ENCODE data around the gene ANKRD44.
"Not testable (repeated sequence)": the region's sequence is repeated elsewhere in the genome, so short reads cannot be mapped to it uniquely, and the experiment has no call there.

ANKRD44 gene

DNA sequence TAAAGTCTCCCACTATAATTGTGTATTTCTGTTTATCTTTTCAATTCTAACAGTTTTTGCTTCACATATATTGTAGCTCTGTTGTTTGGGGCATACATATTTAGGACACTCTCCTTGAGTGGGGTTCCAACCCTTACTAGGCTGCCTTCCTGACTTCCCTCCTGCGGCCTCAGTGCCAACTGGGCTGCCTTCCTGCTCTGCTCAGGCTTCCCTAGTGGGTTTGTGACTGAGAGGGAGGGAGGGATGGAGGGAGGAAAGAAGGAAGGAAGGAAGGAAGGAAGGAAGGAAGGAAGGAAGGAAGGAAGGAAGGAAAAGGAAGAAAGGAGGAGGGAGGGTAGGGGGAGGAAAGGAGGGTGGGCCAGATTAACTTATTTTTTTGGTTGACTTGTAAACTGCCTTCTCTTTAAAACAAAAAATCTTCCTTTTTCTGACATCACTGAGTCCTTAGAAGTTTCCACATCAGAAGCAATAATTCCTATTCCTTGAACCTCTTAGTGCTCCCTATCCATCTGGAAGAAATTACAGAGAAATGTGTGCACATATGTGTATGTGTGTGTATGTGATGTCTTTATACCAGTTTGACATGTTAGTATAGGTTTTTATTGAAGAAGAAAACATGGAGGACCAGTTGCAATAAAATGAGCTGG lies 238.7 kb downstream of the ANKRD44 start:
- DNase-seq = no peak

DNA sequence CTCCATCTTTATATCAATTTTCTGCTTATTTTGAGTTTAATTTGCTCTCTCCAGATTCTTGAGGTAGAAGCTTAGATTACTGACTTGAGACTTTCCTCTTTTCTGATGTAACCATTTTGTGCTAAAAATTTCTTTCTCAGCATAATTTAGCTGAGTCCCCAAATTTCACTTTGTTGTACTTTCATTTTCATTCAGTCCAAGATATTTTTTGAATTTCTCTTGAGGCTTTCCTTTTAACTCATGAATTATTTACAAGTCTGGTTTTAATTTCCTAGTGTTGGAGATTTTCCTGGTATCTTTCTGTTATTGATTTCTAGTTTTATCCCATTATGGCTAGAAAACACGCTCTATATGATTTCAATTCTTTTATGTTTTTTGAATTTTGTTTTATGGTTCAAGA lies 239.4 kb downstream of the ANKRD44 start:
- no peak for DNase-seq

DNA sequence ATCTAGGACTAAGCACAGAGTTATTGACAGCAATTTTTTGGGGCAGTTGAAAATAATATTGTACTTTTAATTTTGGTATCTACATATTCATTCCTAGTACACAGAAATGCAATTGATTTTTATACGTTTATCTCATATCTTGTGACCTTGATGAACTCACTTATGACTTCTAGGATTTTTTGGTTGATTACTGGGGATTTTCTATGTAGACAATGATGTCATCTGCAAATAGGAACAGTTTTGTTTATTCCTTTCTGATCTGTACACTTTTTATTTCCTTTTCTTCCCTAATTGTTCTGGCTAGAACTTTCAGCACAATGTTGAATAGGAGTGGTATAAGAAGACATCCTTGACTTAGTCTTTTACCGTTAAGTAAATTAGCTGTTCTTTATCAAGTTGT lies 240.6 kb downstream of the ANKRD44 start:
- no peak for DNase-seq

DNA sequence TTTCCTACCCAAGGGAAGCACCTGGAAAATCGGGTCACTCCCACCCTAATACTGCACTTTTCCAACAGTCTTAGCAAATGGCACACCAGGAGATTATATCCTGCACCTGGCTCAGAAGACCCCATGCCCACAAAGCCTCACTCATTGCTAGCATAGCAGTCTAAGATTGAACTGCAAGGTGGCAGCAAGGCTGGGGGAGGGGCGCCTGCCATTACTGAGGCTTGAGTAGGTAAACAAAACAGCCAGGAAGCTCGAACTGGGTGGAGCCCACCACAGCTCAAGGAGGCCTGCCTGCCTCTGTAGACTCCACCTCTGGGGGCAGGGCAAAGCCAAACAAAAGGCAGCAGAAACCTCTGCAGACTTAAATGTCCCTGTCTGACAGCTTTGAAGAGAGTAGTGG lies 248.0 kb downstream of the ANKRD44 start:
- peak in 2 of 4 experiments; percentile 5 to 27 for DNase-seq

DNA sequence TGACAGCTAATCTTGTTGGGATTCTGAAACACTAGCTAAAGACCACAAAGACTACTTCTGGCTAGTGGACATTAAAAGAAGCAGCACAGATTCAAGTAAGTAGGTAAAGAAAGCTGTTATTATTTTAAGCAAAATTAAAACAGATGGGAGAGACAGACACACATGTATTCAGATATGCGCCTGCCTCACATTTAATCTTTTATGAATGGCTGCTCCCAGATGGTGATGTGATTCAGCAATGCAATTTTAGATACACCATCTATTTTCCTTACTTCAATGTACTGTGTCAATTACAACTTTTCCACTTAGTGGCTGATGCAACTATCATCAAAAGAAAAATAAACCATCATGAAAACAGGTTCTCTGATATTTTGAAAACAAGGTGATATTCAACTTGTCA lies 251.1 kb downstream of the ANKRD44 start:
- no peak for DNase-seq

DNA sequence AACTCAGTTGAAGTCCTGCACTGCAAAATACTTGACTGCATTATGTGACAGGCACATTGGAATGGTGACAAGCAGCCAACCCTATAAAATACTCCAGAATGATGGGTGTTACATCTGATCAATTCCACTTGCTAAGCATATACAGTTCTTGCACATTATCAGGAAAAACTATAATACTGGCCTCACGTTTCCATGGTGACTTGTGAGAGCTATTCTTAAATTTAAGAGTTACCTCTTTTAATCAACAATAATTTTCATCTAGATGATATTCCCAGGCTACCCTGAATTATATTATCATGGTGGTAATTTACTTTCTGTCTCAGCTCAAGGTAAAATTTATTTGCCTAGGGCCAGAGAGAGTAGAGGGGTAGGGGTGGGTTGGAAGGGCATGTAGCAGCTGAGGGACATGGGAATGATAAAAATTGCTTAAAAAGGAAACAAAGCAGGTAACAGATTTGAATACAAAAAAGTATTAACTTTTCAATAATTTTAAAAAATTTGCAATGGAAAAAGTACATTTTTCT lies 251.7 kb downstream of the ANKRD44 start:
- no peak for DNase-seq

DNA sequence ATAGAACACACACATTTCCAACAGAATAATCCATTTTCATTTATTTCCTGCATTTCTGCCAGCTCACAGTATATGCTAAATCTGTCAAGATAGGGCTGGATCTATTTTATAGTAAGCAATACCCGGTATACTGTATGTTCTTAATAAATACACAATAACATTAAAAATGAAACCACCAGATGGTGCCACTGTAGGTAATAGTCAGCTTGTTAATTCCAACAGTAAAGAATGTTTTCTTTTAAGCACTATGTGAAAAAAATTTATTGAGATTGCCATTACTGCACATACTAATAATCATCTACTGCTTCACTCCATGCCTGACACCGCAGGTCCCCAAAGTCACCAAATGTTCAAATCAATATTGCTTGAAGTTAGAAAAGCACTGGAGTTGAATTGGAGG lies 252.6 kb downstream of the ANKRD44 start:
- DNase-seq = no peak

DNA sequence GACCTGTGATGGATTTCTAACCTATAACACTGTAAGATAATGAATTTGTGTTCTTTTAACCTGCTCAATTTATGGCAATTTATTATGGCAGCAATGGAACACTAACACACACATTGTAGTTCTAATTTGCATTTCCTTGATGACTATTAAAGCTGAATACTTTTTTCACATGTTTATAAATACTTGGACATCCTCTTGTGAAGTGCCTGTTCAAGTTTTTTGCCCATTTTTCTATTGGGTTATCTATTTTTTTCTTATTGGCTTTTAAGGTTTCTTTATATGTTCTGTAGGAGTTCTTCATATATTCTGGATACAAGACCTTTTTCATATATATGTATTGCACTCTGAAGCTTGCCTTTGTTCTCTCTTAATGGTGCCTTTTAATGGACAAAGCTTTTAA lies 255.5 kb downstream of the ANKRD44 start:
- no peak for DNase-seq

DNA sequence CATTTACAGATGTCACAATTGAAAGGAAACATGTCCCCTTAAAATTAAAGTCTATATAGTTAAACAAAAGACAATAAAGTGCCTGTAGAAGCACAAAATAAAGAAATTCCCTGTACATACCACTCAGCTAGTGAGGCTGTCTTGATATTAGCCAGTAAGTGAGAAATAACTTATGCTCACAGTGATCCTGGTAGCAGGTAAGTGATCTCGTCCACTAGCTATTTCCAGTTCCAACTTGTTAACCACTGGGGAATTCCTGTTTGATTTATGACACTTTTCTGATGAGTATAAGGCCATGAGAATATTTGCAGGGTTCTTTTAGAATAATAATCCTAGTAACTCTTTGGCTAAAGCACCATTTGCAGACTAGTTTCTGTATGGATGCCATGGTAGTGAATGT lies 256.1 kb downstream of the ANKRD44 start:
- DNase-seq = no peak

DNA sequence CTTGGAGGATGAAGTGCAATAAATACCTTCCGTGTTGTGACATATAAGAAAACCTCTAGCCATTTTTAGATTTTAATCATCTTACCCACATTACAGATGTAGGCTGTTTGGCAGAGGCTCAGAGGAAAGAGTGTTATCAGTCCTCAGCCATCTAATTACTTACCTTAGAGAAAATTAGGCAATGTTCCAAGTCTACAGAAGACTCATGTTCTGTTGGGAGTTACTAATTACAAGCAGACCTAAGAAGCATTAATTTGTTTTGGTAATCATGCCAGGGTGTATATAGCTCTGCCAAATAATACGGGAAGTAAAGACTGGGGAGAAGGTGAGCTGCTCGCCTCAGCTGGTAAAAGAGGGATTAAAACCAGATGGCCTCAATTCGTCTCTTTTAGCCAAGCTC lies 258.2 kb downstream of the ANKRD44 start:
- DNase-seq = no peak

DNA sequence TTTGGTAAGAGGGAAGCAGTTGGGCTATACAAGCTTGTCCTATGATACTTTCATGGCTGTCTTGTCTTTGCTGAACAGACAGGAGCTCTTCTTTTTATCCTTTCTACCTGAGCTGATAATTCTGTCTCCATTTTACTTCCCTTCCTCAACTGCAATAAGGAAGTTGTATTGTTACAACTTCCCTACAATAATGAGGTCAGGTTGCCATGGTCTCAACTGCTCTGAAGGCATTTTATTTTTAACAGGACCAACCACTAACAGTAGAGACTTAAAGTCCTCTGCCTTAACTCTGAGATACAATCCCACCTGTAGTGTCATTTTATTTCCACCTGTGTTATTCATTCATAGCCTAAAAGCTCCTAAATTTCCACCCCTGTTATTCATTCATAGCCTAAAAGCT lies 265.5 kb downstream of the ANKRD44 start:
- DNase-seq = no peak

DNA sequence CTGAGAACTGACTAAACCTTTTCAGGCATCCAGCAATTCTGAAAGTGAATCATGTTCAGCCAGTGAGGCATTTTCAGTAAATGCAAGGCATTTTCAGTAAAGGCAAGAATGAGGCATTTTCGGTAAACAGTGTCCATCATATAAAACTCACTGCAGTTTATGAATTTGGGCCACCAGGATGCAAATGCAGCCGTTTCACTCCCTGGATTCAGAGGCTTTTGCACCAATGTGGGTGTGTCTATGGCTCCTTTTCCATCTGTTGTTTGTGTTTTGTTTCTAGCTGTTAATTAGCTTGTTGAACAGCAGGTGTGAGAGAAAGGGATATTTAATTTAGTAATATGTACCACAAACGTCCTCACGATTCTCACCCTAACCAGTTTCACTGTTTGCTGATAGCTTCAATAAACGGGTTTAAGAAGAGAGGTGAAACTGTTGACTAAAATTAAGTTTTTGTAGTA lies 267.8 kb downstream of the ANKRD44 start:
- DNase-seq = no peak

DNA sequence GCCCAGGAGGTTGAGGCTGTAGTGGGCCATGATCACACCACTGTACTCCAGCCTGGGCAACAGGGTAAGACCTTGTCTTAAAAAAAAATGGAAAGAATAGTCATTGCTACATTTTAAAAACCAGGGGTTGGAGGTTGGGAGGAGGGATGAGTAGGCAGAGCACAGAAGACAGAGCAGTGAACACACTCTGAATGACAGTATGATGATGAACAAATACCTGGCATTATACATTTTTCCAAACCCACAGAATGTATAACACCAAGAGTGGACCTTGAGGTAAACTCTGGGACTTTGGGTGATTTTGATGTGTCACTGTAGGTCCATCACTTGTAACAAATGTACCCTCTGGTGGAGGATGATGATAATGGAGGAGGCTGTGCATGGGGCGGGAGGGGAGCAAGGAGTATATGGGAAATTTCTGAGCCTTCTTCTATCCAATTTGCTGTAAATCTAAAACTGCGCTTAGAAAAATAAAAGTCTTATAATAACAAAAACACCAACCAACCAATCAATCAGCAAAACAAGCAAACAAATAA lies 272.6 kb downstream of the ANKRD44 start:
- DNase-seq = no peak

DNA sequence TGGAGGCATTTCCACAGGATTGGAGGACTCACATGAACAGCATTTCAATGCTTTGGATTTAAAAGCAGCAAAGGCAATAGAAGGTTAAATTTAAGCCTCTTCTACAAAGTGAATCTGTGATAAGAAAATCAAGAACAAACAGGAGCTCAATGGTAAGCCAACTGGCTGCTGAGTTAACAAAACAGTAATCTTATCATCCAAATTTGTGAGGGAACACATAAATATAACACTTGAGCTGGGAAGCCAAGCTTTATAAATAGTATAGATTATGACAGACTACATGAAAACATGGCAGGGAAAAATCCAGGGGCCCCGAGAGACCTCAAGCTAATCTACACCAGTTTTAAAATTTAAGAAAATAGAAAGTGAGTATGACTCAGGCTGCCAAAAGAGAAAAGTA lies 275.6 kb downstream of the ANKRD44 start:
- no peak for DNase-seq

DNA sequence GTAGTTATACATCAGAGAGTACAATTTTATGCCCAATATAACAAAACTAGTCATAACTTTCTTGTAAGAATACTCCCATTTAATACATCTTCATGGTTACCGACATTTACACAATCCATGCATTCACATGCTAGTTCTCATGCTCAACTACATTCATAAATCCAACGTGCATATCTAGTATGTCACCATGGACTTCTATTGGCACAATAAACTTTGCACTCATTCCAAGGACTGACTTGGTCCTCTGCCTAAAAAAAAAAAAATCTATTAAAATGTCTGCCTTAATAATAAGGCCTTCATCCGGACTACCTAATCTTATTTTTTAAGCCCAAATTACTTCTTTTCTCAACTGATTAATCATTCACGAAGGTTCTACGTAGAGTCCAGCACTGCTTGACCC lies 276.3 kb downstream of the ANKRD44 start:
- no peak for DNase-seq

DNA sequence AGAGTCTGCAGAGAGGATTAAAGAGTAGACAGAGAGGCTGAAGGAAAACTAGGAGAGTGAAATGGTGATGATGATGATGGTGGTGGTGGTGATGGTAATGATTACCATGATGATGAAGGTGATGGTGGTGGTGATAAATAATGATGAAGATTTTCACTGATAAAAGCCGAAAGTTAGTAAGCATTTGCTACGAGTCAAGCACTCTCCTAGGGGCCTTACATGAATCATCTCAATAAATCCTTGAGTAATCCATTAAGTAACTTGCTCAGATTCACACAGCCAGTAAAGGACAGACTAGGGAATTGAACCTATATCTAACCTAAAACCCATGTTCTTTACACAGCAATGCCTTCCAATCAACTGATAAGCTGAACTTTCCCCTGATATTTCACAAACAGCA lies 277.4 kb downstream of the ANKRD44 start:
- DNase-seq = no peak

DNA sequence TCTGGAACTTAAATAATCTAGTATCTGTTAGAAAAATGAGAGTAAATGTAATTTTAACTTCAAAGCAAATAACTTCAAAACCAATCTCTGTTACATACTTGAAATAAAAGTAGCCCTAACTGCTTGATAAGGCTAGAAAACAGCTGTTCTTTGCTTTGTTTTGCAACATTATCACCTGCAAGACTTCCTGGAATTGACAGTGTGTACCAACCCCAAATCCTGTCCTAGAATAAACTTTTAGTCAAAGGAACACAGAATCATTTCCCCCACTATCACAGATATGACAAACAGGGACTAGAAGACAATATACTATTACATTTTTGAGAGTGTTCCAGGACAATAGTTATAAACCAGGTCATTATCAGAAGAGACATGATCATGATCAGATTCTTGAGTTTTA lies 278.8 kb downstream of the ANKRD44 start:
- no peak for DNase-seq

DNA sequence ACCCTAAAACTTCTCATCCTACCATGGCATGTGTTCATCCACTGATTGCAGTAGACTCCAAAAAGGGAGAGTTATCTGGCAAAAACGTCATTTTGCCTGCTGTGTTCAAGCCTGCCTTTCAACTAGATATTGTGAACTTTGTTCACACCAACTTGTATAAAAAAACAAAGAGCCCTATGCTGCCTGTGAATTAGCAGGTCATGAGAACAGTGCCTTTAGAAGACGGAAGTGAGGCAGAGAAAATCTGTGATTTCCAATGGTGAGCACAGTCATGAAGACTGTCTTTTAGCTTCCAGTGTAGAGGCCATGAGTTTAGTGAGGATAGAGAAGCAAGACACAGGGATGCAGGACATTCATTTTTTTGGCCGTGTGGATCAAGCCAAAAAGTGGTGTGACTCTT lies 280.5 kb downstream of the ANKRD44 start:
- no peak for DNase-seq

DNA sequence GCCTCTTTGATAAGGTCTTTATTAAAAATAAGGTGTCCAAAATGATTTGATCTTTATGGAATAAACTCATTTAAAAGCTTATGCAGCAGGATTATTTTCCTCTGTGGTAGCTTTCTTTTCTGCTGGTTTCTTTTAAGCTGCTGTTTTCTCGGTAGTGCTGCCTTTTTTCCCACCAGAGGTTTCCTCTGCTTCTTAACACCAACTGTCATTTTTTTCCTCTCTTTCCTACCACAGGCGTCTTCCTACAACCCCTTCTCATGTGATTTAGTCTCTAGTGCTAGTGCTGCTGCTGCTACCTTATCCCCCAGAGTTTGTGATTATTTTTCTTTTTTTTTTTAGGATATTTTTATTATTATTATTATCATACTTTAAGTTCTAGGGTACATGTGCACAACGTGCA lies 281.9 kb downstream of the ANKRD44 start:
- no peak for DNase-seq

DNA sequence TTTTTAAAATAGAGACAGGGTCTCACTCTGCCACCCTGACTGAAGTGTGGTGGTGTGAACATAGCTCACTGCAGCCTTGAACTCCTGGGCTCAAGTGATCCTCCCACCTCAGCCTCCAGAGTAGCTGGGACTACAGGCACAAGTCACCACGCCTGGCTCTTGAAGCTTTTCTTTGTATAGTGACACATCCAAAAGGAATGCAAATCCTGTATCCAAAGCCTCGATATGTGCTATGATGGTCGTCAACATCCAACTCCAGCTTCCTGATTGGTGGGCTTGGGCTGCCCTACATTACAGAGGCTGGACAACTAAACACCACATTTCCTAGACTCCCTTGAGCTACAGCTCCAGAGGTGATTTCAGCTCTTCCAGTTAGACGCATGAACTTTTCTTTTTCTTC lies 282.4 kb downstream of the ANKRD44 start:
- DNase-seq = no peak

DNA sequence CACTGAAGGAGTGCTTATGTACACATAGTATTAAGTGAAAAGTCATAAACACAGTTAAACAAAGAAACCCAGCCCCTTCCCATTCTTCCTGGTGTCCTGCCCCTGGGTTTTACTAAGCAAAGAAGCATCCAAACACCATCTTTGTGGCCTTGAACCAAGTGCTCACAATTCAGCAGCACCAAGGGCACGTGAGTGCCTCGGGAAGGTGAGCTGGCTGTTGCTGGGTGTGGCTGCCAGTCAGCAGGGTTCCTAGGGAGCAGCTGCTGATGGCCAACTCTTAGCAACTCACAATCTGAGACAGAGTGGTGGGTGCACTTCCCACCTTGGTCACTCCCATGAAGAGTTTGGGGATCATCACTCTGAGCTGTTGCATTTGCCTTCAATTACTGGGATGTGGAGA lies 286.4 kb downstream of the ANKRD44 start:
- no peak for DNase-seq

DNA sequence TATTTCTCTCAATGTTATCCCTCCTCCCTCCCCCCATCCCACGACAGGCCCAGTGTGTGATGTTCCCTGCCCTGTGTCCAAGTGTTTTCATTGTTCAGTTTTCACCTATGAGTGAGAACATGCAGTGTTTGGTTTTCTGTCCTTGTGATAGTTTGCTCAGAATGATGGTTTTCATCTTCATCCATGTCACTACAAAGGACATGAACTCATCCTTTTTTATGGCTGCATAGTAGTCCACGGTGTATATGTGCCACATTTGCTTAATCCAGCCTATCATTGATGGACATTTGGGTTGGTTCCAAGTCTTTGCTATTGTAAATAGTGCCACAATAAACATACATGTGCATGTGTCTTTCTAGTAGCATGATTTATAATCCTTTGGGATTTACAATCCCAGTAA lies 289.7 kb downstream of the ANKRD44 start:
- DNase-seq = not testable (repeated sequence)

DNA sequence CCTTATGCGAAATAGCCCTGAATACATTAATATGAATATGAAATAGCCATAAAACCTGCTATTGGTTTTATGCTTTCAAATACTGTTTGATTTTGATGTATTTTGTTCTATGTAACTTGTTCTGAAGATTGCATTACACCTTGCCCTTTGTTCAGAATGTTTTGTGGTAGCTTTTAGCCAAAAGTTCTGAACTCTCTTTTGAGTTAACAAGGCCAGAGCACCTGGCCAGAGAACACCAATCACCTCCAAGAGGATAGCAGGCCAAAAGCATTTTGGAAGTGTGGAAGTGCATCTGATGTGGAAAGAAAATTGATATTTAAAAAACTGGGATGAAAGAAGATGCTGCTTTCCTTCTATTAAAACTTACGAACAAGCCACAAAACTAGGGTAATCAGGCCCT lies 297.5 kb downstream of the ANKRD44 start:
- DNase-seq = no peak

DNA sequence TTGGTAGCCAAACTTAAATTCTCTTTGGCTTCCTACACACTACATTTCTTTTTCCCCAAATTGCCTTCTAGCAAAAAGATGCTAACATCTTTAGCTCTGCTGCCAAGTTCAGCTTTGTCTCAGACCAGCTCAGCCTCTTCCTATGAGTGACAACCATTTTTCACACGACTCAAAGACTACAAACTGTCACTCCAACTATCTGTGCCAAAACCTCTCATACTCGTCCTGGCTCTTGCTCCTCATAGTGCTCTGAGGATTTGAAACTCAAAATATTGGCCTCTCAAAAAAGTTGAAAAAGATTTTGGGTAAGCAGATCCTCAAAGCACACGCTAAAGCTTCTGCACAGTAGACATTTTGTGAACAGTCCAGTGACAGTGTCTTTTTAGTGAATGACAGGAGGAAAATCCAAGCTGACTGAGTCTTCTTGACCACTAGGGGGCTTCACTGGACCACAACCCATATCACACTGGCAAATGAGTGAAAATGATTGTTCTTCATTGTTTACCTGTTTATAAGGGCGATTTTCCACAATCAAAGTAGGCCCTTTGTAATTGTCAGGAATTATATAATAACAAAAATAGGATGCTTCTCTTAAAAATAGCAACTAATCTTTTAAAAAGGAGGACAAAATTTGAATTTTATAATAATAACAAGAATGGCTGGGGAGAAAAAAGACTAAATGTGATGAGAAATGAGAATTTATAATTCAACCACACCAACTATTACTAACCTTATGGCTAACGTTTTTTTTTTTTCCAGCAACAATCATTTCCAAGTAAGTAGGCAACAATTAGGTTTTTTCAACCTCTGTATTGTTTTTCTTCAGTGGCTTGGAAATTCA lies 298.6 kb downstream of the ANKRD44 start:
- DNase-seq = no peak
